Type B pancreatic cell (in vitro differentiated cells): ENCODE data around the gene PTPRF. TPM values are rescaled to one million over a fixed set of nuclear protein-coding genes. Genes with fewer than 3 reads are reported as not detected.
A peak's percentile ranks its signal among the peaks of the same experiment; 100 is the strongest.

Experiments
- DNase-seq: peaks from one replicate; pipeline ENCODE4 v3.0.0; 2021; ENCODE audit warnings: mixed read lengths; ENCODE audit not compliant: unreplicated experiment; ENCODE audit errors: extremely low spot score
- H3K27ac Mint-ChIP-seq: 2 replicates; pipeline ENCODE4 v1.8.0; 2021; ENCODE audit warnings: mild to moderate bottlenecking, mixed read lengths
- H3K27me3 Mint-ChIP-seq: 2 replicates; pipeline ENCODE4 v1.8.0; 2021; ENCODE audit warnings: mixed read lengths
- H3K36me3 Mint-ChIP-seq: 2 replicates; pipeline ENCODE4 v1.8.0; 2021; ENCODE audit warnings: mixed read lengths
- H3K4me1 Mint-ChIP-seq: one replicate; pipeline ENCODE4 v1.8.0; 2021; ENCODE audit warnings: mixed read lengths; ENCODE audit not compliant: unreplicated experiment
- H3K4me3 Mint-ChIP-seq: 2 replicates; pipeline ENCODE4 v1.8.0; 2021; ENCODE audit warnings: mild to moderate bottlenecking, mixed read lengths
- H3K9me3 Mint-ChIP-seq: 2 replicates; pipeline ENCODE4 v1.8.0; 2021; ENCODE audit warnings: mixed read lengths
- CTCF ChIP-seq: fragments of 200-600 bp; sonication (generic); conservative IDR thresholded peaks from 2 replicates; pipeline ENCODE4 v1.5.0; 2021; ENCODE audit warnings: antibody characterized with exemption, mild to moderate bottlenecking
- total RNA-seq: library from RNA; stranded (reverse); gene quantifications from 2 replicates; pipeline ENCODE4 v1.2.1, GENCODE V29; 2021; ENCODE audit warnings: low replicate concordance

PTPRF gene
- total RNA-seq, 1 donor from 2014 or later = 260 TPM

DNA sequence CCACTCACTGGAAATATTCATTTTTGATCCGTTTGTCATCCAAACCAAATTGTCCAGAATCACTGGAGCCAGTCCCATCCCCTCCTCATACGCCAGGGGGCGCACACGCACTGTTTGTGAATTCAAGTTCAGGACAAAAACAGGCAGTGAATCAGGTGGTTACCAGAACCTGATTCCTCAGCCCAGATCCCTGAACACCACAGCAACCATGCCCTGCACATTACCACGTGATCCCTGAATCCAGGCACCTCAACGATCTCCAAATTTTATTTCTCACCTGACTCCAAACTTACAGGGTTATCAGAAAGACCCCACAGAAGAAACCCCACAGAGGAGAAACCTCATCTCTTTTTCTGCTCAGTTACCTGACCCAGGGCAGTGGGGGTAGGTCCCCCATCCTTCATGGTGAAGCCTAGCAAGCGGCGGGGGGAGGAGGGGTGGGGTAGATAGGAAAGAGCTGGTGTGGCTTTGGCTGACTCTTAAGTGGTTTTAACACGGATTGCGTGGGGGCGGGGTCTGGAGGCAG lies 1.4 kb upstream of the PTPRF start:
- H3K9me3 Mint-ChIP-seq = no peaks in the 10 kb centered on the region
- peaks cover 11% of the 10 kb centered on the region for H3K27me3 Mint-ChIP-seq
- H3K4me3 Mint-ChIP-seq = peak overlapping the region; percentile 95
- peak overlapping the region; percentile 90 for H3K27ac Mint-ChIP-seq
- DNase-seq = peak; percentile 86
- peaks cover 6% of the 10 kb centered on the region for H3K36me3 Mint-ChIP-seq
- H3K4me1 Mint-ChIP-seq = peaks cover 32% of the 10 kb centered on the region
- peak; percentile 98 for TF ChIP-seq CTCF

DNA sequence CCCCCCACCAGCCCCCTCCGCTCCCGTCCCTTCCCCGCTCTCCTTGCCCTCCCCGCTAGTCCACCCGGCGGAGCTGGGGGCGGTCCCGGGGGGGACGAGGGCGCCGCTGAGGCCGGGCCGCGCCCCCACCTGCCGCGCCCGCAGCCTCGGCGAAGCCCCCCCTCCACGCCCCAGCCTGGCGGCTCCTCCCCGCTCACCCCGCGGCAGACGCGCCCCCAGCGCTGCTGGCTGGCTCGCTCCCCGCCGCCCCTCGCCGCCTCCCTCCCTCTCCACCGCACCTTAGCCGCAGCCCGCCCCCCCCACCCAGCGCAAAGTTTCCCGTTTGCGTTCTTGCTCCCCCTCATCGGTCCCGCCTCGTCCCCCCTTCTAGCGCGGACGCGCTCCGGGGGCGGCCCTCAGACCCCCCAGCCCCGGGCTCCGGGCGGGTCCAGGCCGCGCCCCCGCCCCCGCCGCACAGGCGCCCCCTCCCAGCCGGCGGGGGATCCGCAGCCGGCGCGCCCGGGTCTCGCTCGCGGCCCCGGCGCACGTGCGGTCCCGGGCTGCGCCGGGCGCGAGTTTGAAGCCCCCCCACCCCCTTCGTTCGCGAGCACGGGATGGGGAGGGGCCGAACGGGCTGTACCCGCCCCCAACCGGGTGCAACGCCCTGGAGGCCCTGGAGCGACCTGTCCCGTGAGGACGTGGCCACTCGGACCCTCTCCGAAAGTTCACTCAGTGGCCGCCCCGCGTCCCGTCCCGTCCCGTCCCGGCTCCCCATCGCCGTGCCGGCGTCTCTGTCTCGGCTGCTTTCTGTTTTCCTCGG lies 623 bp downstream of the PTPRF start:
- DNase-seq = no peak
- Mint-ChIP-seq H3K27ac (peak overlapping the region; percentile 97), H3K9me3 (no peaks in the 10 kb centered on the region), H3K4me3 (peak overlapping the region; percentile 100), H3K36me3 (peaks cover 11% of the 10 kb centered on the region), H3K4me1 (peaks cover 40% of the 10 kb centered on the region), H3K27me3 (peaks cover 5% of the 10 kb centered on the region)
- TF ChIP-seq CTCF = peak; percentile 12

- peak overlapping the region; percentile 97 for H3K27ac Mint-ChIP-seq
- peaks cover 48% of the 10 kb centered on the region for H3K4me1 Mint-ChIP-seq
These were observed 1.4 kb downstream of the PTPRF start for GRCh38 chr1:43531906-43532584.

GRCh38 chr1:43532716-43533115 lies 2.0 kb downstream of the PTPRF start:
- no peak for DNase-seq
- H3K36me3 Mint-ChIP-seq = peaks cover 19% of the 10 kb centered on the region
- H3K27me3 Mint-ChIP-seq = peaks cover 6% of the 10 kb centered on the region
- peak overlapping the region; percentile 97 for H3K27ac Mint-ChIP-seq
- H3K4me1 Mint-ChIP-seq = peaks cover 52% of the 10 kb centered on the region
- TF ChIP-seq CTCF = no peak
- H3K4me3 Mint-ChIP-seq = peak overlapping the region; percentile 100
- H3K9me3 Mint-ChIP-seq = no peaks in the 10 kb centered on the region

More at GRCh38 chr1:43531906-43532584, 1.4 kb downstream of the PTPRF start:
- Mint-ChIP-seq H3K27me3 (peaks cover 8% of the 10 kb centered on the region), H3K9me3 (no peaks in the 10 kb centered on the region), H3K4me3 (peak overlapping the region; percentile 100), H3K36me3 (peaks cover 15% of the 10 kb centered on the region)
- TF ChIP-seq CTCF = no peak
- no peak for DNase-seq

DNA sequence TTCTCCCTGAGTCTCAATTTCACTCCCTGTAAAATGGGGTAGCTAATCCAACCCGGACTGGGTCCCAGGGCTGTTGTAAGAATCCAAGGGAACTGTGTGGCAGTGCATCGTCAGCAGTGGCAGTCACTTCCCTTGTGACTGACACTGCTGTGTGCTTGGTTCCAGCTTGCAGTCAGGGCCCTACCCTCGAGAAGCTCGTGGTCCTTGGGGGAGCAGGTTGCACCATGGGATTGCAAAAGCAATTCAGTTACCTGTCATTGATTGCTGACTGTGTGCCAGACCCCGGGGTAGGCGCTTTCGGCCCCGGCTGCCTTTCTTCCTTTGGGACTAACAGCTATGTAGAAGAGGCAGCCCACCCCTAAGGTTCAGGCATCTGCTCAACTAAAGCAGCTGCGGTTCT lies 2.9 kb downstream of the PTPRF start:
- DNase-seq = no peak
- TF ChIP-seq CTCF = no peak
- peaks cover 6% of the 10 kb centered on the region for H3K27me3 Mint-ChIP-seq
- H3K27ac Mint-ChIP-seq = peak overlapping the region; percentile 97
- peaks cover 61% of the 10 kb centered on the region for H3K4me1 Mint-ChIP-seq
- H3K4me3 Mint-ChIP-seq = peak overlapping the region; percentile 100
- peaks cover 27% of the 10 kb centered on the region for H3K36me3 Mint-ChIP-seq
- no peaks in the 10 kb centered on the region for H3K9me3 Mint-ChIP-seq
